GM21529 (cell line): ENCODE measurements around the gene APOBEC3G.

Experiments
- ATAC-seq: cut with Tn5 transposase; IDR thresholded peaks from one replicate; pipeline ENCODE4 v1.9.1; 2021; ENCODE audit not compliant: unreplicated experiment

APOBEC3G gene

DNA sequence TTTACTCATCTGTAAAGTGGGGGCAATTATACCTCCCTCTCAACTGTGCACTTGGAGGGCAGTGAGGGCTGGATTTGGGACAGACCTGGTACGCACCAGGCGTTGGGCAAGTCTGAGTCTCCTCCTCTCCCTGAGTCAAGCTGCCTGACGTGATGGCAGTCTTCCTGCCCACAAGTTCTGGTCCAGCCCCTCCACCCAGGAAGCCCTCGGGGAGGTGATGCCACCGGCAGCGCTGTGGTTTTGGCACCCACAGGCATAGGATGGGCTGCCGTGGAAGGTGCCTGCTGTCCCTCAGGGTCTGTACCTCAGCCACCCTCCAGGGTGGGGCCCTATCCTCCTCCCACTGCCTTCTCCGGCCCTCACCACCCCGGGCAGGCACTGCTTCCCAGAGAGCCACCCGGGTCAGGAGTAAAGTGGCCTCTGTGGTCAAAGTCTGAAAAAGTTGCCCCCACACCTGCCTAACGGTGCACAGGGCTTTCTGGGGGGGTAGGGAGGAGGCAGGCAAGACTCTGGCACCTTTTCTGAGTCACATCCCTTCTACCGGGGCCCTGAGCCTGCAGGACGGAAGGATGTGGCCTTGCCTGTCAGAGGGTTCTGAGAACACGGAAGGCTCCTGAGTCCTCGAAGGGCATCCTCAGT, 13.5 kb downstream of the APOBEC3G start:
- ATAC-seq, result no peak

DNA sequence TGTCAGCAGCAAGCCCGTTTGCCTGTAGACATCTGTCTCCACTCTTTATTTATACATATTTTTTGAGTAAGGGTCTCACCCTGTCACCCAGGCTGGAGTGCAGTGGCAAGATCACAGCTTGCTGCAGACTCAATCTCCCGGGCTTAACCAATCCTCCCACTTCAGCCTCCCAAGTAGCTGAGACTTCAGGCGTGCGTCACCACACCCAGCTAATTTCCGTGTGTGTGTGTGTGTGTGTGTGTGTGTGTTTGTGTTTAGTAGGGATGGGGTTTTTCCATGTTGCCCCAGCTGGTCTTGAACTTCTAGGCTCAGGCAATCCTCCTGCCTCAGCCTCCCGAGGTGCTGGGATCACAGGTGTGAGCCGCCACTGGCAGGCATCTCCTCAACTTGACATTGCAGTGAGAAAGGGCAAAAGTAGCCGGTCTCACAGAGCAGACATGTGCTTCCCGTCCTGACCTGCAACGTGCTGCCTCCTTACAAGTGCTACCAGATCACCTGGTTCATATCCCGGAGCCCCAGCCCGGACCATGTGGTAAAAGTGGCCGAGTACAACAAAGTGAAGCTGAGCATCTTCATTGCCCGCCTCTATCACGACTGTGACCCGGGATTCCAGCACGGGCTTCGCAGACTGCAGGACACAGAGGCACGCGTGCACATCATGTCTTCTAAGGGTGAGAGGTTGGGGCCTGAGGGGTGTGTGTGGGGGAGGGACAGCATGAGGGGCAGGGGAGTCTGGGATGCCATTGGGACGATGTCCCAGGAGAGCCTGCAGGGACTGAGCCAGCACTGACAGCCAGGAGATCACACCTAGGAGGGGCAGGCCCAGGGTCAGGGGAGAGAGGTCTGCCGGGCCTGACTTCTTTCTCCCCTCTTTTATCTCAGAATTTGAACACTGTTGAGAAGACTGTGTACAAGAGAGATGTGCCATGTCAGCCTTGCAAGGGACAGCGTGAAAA, 14.3 kb downstream of the APOBEC3G start:
- ATAC-seq, result no peak

DNA sequence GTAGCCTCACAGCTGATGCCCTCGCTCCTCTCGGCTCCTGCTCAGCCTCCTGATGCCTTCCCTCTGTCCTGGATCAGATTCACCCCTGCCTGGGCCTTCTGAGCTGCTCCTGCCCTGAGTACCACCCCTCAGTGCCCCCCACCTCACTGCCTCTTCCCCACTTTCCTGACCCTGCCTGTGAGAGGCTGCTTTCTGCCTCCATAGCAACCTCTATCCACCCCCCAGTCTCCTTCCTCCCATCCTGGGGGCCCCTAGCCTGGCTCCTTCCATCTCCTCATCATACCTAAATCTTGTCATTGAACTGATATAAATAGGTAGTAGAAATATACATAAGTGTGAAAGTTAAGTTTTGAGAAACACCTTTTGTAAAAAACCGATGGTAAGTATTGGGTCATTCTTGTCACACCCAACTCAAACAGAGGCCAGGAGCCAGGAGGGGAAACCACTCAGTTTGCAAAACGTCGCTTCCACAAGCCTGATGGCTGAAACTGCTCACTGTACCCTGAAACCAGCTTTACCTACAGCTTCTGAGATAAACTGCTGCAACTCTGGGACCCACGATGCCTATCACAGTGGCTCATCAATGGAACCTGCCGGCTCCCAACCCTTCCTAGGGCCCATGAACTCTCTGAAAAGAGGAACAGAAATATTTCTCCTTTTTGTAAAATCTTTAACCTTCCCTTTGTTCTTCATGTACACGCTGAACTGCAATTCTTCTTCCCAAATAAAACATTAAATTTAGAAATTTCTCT, 15.2 kb downstream of the APOBEC3G start:
- ATAC-seq, result no peak

DNA sequence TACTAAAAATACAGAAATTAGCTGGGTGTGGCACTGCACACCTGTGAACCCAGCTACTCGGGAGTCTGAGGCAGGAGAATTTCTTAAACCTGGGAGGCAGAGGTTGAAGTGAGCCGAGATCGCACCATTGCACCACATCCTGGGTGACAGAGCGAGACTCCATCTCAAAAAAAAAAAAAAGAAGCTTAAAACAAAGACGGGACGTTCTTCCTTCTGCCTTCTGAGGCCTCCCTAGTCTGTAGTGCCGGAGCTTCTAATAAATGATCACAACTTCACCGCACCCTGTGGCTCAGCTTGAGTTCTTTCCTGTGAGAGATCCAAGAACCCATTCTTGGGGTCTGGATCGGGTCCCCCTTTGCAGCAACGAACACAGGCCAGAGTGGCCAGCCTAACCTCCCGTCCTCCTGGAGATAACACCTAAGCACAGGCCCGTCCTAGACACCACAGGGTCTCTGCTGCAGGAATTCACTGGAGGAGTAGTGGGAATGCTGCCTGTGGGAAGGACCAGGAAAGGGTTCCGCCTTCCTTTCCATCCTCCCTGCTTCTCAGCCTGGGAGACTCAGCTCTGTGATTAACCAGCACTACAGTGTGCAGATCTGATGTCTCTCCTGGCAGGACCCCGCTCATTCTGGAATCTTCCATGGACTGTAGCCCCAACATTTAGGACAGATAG, 17.8 kb downstream of the APOBEC3G start:
- ATAC-seq, result no peak

DNA sequence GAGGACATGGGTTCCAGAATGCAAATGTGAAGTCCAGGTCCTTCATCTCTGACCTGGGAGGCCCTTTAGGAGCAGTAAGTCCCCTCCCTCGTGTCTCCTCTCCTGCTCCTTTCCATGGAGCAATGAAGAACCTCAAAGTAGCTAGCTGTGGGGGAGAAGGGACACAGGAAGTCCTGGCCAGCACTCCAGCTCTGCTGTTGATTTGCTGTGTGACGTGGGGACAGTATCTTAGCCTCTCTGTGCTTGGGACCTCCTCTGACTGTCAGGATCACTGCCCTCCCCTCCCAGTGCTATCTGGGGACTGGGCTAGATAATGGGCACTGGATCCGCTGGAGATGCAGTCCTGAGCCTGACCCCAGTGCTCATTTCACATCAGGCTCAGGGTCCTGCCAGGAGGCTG, 18.9 kb downstream of the APOBEC3G start:
- ATAC-seq, result no peak

DNA sequence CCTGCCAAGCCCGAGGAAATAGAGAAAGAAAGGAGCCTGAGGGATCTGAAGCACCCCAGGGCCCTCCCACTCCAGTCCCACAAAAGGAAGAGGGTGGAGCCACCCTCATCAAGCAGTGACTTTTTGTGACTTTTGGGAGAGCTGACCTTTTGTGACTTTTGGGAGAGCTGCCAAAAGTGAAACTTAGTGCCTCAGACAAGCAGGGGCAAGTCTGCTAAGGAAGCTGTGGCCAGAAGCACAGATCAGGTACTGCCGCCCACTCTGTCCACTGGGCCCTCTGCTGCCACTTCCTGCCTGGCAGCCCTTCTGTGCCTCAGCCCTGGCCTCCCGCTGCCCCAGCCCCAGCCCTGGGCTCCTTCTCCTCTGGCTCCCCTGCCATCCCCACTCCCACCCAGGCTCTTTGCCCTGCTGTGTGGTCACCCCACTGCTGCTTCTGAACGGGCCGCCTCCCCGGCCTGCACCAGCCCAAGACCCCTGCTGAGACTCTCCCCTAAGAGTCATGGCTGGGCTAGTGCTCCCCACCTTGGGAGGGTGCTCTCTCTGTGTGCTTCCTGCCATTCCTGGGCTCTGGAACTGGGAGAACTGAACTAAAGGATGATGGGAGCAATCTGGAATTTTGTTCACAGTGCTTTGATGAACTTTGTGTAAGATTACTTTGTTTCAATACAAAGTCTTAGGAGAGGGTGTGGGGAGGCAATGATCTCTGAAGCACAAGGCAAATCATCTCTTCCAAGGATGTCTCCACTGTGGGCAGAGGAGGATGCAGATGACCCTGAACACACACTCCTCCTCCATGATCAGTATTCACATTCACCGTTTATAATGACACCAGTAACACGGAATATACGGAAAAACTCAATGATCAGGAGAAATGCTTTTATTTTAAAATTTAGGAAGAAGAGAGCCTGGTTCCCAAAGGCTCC, 20.3 kb downstream of the APOBEC3G start, which contains the start of gene APOBEC3H:
Gene APOBEC3H, plus strand, starts transcription at position 147 of the 923 bp plus-strand sequence. CDS start 3,035 bp downstream, outside the sequence.
- ATAC-seq, result no peak

DNA sequence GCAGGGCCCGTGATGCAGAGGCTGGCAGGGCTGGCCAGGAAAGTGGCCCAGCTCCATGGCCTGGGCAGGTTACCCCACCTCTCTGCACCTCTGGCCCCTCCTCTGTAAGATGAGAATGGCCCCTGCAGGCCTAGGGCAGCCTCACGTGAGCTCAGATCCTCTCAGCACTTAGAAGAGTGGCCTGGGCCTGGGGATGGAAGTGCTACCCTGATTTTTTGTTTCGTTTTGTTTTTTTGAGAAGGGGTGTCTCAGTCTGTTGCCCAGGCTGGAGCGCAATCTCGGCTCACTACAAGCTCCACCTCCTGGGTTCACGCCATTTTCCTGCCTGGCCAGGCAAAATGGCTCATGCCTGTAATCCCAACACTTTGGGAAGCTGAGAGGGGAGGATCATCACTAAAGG, 21.0 kb downstream of the APOBEC3G start:
- ATAC-seq, result no peak

DNA sequence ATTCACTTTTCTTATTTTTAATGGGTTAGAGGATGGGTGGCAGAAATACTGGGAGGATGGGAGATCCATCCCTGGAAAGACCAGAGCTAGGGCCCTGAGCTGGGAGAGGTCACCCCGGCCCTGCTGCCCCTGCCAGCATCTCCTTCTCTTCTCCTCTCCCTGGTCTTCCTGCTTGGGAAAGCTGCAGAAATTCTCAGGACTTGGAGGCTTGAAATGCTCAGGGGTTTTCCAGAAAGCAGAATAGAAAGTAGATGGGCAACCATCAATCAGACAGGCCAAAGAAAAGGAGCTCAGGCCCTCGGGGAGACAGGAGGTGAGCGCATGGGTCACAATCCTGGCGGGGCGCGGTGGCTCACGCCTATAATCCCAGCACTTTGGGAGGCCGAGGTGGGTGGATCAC, 21.5 kb downstream of the APOBEC3G start:
- no peak for ATAC-seq

DNA sequence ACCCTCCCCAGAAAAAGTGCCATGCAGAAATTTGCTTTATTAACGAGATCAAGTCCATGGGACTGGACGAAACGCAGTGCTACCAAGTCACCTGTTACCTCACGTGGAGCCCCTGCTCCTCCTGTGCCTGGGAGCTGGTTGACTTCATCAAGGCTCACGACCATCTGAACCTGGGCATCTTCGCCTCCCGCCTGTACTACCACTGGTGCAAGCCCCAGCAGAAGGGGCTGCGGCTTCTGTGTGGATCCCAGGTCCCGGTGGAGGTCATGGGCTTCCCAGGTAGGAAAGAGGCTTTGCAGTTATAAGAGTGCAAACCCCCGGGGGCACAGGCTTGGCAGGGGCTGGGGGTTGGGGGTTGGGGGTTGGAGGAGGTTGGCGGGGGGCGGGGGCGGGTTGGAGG, 24.2 kb downstream of the APOBEC3G start:
- no peak for ATAC-seq

DNA sequence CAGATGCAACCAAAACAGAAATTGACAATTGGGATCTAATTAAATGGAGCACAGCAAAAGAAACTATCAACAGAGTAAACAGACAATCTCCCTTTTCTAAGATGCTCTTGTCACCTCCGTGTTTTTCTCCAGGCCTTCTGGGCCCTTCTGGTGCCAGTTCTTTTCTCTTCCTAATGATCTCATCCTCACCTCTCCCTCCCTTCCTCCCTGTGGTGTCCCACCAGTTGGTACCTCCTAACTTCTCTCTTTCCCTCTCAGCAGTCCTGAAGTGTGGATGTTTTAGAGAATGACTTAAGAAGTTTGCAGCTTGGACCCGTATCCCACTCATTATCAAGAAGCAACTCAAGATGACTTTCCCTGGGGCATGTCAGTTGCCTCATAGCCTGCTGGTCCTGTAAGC, 26.4 kb downstream of the APOBEC3G start:
- no peak for ATAC-seq

DNA sequence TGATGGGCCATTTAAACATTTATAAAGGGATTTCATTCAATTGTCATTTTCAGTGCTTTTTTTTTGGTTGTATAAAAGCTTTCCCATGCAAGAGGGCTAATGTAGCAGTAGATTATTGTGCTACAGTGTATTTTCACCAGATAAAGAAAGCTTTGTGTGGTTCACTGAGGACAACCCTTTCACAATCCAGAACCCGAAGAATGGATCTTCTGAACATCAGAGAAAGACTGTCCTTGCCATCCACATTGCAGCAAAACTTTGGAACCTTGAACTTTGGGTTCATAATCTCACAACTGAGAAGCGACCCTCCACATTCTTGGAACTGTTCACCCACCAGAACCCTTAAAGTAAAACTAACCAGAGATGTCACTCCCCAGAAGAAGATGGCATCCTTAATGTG, 29.3 kb downstream of the APOBEC3G start:
- no peak for ATAC-seq

DNA sequence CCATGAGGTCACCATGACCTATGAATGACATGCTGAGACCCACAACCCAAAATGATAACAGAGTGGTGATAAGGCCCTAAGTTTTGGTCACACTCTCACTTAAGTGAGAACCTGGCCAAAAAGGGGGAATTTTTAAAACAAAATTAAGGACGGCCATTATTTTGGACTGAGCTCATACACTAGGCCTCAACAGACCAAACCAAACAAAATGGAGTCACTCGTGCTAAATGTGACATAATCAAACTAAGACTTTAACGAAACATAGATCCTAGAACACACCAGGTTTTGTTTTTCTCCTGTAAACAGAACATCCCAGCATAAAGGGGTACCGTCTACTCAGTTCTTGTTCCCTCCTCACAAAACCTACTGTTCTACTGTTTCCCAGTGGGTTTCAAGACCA, 31.4 kb downstream of the APOBEC3G start:
- no peak for ATAC-seq

DNA sequence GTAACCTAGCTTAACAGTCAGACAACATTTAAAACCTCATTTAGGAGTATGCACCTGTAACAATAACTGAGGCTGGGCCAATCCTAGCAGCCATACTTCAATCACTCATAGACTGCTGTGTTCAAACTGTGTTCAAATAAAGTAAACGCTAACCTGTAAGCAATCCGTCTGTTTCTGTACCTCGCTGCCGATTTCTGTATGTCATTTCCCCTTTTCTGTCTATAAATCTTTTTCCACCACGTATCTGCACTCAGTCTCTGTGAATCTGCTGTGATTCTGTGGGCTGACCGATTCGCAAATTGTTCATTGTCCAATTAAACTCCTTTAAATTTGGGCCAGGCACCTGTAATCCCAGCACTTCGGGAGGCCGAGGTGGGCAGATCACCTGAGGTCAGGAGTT, 32.3 kb downstream of the APOBEC3G start:
- no peak for ATAC-seq

DNA sequence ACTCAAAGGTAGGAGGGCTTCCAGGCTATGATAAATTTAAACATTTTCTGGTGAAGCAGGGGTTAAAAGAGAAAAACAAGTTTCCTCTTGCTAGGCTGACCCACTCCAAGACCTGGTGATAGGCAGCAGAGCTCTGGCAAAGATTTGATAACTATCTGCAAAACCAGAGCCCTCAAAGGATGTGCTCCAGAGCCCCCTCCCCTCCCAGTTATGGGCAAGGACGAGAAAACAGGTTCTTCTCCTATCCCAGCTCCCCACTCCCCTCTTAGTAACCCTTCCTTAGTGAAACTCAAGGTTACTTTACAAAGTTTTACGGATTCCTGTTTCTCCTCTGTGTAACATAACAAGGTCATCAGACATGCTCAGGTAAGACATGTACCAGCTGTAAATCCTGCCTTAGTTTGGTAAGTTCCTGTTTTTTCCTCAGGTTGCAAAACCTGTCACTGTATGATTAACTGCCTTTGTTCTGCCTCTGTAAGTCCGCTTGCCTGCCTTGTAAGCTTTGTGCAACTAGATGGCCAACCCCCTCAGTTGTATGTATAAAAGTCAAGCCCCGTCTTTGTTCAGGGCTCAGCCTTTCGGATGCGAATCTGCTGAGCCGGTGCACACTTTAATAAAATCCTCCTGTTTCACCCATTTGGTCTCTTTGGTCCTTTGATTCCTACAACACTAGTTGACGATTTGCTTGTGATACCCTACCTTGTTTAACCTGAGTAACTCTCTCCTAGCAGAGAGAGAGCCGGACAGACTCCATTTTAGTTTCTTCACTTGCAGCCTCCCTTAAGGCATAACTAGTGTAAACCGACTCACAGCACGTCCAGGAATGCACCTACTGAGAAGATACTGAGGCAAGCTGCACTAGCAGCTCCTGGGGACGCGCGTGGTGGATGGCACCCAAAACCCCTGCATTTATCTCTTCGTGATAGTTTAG, 33.8 kb downstream of the APOBEC3G start:
- no peak for ATAC-seq

DNA sequence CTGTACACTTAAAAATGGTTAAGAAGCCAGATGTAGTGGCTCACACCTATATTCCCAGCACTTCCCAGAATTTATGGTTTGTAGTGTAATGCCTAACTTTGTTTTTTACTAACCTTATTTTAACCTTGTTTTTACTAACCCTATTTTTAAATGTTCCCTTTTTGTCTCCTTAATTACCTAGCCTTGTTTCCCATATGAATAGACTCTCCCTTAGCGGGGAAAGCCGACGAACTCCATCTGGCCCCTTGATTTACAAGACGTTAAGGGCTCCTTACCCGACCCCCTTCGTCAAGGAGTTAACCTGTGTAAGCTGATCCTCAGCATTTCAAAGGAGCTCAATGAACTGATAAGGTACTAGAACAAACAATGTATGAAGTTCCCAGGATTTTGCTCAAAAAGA, 37.0 kb downstream of the APOBEC3G start:
- no peak for ATAC-seq

DNA sequence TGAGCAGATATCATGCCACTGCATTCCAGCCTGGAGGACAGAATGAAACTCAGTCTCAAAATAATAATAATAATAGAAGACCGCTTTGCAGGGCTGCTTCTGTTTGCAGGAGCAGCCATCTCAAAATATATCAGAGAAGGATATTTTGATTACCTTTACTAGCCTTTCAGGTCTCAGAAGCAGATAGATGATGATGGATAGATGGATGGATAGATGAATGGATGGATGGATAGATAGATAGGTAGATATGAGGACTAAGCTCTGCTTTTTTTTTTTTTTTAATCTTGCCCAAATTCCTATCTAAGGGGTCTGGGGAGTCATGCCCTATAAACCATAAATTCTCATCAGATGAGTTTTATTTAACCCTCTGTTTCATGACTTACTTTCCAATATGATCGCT, 38.5 kb downstream of the APOBEC3G start:
- ATAC-seq, result no peak

DNA sequence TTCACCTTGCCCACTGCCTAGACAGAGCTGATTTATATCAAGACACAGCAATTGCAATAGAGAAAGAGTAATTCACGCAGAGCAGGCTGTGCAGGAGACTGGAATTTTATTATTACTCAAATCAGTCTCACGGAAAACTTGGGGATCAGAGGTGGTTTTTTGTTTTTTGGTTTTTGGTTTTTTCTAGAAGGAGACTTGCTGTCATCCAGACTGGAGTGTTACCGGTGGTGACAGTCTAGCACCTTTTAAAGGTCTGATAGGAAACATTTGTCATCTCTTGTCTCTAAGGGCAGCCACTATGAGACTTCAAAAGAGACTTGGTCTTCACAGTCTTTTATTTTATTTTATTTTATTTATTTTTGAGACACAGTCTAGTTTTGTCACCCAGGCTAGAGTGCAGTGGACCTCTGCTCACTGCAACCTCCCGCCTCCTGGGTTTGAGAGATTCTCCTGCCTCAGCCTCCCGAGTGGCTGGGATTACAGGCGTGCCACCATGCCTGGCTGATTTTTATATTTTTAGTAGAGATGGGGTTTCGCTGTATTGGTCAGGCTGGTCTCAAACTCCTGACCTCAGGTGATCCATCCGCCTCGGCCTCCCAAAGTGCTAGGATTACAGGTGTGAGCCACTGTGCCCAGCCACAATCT, 39.0 kb downstream of the APOBEC3G start:
- ATAC-seq, result no peak

DNA sequence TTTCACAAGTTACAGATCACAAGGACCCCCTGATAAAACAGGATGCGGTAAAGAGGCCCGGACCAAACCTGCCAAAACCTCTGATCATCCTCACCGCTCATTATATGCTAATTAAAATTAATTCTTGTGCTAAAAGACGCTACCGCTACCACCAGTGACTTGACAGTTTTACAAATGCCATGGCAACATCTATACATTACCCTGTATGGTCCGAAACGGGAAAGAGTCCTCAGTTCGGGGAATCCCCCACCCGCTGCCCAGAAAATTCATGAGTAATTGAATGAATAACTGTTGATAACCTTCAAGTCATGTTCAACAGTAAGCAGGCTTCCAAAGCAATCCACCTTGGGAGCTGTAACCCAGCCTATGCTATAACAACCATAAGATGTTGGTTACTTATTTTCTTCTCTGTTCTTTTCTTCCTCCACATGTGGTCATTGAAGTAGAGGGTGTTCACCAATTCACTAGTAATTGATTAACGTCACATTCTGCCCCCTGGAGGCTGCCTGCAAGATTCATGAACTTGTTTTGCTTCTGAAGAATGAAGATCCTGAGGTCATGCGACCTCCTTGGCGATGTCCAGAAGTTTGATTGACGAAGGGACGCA, 40.6 kb downstream of the APOBEC3G start:
- no peak for ATAC-seq
